ENCODE measurements around the gene NRG4.

The NRG4 gene, protein sequence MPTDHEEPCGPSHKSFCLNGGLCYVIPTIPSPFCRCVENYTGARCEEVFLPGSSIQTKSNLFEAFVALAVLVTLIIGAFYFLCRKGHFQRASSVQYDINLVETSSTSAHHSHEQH

DNA sequence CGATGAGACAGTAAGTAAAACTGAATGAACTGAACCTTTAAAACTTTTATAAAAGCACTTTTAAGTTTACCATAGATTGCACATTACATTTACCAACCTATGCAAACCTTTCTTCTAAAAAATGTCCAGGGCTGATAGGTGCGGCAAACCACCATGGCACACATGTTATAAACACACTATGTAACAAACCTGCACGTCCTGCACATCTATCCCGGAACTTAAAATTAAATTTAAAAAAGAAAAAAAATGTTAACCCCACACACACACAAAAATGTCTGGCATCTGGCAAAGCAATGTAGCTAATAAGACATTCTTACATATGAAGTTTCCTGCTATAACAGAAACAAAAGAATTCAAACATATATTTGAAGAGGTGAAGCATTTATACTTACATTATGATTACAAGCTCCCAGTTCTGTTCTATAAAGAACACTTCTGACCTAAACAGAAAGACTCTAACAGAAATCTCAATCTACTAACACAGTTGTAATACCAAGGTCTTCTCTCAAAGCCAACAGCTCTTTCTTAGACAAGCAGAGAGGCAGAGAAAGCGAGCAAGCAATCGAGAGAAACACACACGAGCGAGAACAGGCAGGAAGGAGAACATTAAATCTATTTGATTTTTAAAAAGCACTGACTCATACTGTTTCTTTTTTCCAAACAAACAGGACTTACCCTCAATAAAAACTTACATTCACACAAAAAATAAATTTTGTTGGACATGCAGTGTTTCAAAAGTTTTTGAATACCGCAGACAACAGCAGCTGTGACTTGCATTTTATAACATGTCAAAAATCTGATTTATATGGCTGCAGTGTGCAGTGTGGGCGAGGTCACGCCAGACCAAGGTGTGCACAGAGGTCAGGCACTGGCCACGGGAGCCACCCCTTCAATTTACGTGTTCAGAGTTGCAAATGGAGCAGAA, at the start of gene NRG4:
Gene NRG4 (minus strand): TSS at position 798 of the 925 bp plus-strand sequence. CDS start 1,194 bp downstream, outside the sequence.
- TF ChIP-seq, protein P1, sequence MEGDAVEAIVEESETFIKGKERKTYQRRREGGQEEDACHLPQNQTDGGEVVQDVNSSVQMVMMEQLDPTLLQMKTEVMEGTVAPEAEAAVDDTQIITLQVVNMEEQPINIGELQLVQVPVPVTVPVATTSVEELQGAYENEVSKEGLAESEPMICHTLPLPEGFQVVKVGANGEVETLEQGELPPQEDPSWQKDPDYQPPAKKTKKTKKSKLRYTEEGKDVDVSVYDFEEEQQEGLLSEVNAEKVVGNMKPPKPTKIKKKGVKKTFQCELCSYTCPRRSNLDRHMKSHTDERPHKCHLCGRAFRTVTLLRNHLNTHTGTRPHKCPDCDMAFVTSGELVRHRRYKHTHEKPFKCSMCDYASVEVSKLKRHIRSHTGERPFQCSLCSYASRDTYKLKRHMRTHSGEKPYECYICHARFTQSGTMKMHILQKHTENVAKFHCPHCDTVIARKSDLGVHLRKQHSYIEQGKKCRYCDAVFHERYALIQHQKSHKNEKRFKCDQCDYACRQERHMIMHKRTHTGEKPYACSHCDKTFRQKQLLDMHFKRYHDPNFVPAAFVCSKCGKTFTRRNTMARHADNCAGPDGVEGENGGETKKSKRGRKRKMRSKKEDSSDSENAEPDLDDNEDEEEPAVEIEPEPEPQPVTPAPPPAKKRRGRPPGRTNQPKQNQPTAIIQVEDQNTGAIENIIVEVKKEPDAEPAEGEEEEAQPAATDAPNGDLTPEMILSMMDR (conservative IDR thresholded peaks at IDR 0.05; ENCODE audit: low read length) = no peak
- H3K4me3 ChIP-seq (ENCODE audit: low read length) = no peak within 1 kb of the TSS
- DNase-seq (ENCODE audit: low read depth) = peak; percentile 3

DNA sequence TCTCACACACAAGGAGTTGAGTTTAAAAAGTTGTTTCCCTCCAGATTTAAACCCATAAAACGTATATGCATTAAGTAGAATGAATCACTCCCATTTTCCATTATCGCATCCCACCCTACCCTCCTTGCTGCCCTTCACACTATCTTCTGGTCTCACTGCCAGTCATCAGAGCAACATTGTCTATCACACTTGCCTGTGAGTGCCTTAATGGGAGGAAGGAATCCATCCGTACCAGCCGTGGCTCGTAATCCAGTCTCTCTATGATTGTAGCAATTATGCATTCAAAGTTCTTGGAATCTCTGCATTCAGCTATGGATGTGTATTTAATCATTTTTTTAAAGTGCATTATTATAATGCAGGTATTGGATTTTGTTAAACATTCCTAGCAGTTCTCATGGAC, 49.5 kb upstream of the NRG4 start:
- TF ChIP-seq, protein P1 (conservative IDR thresholded peaks at IDR 0.05; ENCODE audit: low read length) = no peak
- H3K4me3 ChIP-seq (ENCODE audit: low read length) = no peak overlapping the region
- no peak for DNase-seq (ENCODE audit: low read depth)

DNA sequence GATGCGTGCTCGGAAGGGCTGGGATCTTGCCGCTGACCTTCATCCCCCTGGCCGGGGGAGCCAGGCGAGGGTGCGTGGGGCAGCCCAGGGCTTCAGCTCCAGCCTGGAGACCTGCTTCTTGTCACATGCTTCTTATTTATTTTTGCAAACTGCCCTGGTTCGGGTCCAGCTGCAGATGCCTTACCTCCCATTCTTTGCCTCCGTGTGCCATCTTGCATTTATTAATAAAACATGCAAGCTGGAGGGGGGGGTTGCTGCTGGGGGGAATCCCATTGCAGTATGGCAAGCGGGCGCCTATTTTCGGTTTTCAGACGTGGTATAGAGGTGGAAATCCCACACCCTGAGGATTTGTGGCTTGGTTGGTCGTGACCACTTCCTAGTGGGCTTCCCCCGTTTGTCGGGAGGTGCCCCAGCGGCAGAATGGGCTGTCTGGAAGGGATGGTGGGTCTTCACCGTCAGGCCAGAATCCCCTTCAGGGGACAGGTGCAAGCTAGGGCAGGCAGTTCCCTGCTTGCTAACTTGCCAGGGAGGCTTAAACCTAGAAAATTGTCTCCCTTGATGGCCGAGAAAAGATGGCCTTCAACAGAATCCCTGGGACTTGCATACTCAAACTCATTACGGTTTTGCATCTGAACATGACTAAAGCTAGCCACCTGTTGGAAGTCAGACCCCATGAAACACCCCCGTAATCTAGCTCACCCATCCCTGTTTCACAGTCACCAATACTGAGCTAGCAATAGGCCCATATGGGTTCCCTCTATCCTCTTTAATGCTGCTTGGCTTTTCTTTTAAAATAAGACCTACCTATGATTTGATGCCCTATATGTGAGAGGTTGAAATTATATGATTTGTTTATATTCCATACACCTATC, 48.1 kb upstream of the NRG4 start:
- peak overlapping the region; percentile 49 for H3K4me3 ChIP-seq (ENCODE audit: low read length)
- TF ChIP-seq, protein P1 (conservative IDR thresholded peaks at IDR 0.05; ENCODE audit: low read length) = no peak
- no peak for DNase-seq (ENCODE audit: low read depth)

DNA sequence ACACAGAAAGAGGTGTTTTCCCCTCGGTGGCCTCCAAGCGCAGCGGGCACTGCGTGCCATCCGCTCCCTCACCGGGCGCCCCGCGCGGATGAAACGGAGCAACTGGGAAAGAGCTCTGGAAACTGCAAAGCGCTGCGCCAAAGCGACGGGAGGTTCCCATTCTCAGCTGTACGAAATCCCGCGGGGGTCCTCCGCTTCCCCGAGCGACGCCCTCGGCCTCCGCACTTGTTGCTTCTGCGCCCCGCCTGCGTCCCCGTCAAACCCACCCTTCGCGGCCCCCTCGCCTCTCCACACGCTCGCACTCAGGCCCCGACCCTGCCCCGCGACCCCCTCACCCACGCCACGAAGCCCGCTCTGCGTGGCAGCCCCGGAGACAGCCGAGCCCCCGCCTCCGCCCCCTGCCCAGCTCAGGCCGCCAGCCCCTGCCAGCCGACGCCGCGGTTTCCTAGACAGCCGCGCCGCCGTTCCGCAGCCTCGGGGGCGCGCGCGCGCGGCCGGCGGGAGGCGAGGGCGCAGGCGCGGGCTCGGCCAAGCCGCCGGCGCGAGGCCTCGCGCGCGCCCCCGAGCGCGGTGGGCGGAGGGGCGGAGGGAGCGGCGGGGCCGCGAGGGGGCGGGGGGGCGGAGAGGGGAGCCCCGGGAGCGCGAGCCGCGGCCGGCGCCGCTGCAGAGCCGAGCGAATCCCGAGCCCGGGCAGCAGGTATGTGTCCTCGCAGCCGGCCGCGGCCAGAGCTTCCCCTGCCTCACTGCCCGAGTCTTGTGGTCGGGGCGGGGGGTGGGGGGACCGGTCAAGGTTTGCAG, 47.3 kb upstream of the NRG4 start, which contains the start of gene TMEM266:
Gene TMEM266 (plus strand): TSS at position 666 of the 798 bp plus-strand sequence. CDS start 74,279 bp downstream, outside the sequence.
- no peak for DNase-seq (ENCODE audit: low read depth)
- peak within 1 kb of the TSS; percentile 57 for H3K4me3 ChIP-seq (ENCODE audit: low read length)
- TF ChIP-seq, protein P1 (conservative IDR thresholded peaks at IDR 0.05; ENCODE audit: low read length) = no peak; the same call in 1 of the 2 replicates

DNA sequence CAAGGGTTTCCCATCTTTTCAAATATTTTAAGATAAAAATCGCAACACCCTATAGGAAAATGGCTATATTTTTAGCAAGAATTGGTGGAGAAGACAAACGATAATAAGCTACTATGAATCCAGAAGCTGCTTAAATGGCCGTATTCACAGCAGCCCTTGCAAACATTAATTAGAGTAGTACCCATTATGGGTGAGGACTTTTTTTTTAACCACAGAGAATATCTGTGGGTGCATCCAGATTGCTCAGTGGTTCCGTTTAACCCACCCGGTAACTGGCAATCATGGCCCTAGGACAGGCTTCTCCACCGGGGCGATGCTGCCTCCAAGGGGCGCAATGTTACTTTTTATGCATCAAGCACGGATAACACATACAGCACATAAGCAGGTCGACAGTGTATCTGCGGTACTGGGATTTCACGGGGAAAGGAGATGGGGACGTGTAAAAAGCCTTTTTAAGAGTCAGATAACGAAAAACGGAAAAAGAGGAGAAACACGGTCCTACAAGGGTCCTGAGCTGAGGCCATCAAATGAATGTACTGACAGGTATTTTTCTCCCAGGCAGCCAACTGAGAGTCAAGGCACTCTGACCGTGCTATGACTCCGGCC, 46.6 kb upstream of the NRG4 start:
- peak overlapping the region; percentile 57 for H3K4me3 ChIP-seq (ENCODE audit: low read length)
- no peak for DNase-seq (ENCODE audit: low read depth)
- TF ChIP-seq, protein P1 (conservative IDR thresholded peaks at IDR 0.05; ENCODE audit: low read length) = no peak
